PFSK-1 (cell line): ENCODE data around the gene FAM234A.

ENCODE experiments used
- FOXP2 ChIP-seq: optimal IDR thresholded peaks from 2 replicates; pipeline ENCODE3; 2011; ENCODE audit warnings: borderline replicate concordance, control low read depth, inconsistent platforms; ENCODE audit not compliant: insufficient read depth; ENCODE audit errors: extremely low read length, extremely low read depth
- POLR2AphosphoS5 ChIP-seq: IDR thresholded peaks from 2 replicates; pipeline ENCODE4 v1.6.1; 2012; ENCODE audit warnings: low read depth, mild to moderate bottlenecking, control low read depth, low read length, moderate library complexity
- SIN3A ChIP-seq: IDR thresholded peaks from 2 replicates; pipeline ENCODE4 v1.6.1; 2012; ENCODE audit warnings: mild to moderate bottlenecking, low read length, moderate library complexity, borderline replicate concordance; ENCODE audit not compliant: insufficient read depth
- TAF1 ChIP-seq: IDR thresholded peaks from 2 replicates; pipeline ENCODE4 v1.6.1; 2012; ENCODE audit warnings: low read length, control low read depth, borderline replicate concordance; ENCODE audit not compliant: insufficient read depth
- TF ChIP-seq, protein P1 (sequence below), 2 experiments: IDR thresholded peaks; 2 replicates each; pipeline versions ENCODE4 v1.6.1 to v1.8.0; 2011 to 2012; ENCODE audit warnings: low read depth in 2 of 2, low read length in 2 of 2, control low read depth in 1 of 2, inconsistent platforms in 1 of 2, mild to moderate bottlenecking in 1 of 2, moderate library complexity in 1 of 2; ENCODE audit not compliant: insufficient read depth in 1 of 2

FAM234A gene

DNA sequence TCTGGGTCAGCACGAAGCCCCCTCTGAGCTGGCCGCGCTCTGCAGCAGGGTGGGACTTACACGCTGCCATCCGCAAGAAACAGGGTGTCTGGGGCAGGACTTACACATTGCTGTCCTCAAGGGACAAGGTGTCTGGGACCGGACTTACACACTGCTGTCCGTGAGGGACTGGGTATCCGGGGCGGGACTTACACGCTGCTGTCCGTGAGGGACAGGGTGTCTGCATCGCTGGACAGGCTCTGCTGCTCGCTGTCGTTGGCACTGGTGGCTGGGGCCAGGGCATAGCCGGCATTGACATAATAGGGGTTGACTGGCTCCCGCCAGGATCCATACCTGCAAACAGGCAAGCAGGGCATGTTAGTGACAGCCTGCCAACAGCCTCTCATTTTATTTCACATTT lies 79.7 kb downstream of the FAM234A start:
- no peak for TF ChIP-seq SIN3A
- TF ChIP-seq POLR2AphosphoS5, result no peak

DNA sequence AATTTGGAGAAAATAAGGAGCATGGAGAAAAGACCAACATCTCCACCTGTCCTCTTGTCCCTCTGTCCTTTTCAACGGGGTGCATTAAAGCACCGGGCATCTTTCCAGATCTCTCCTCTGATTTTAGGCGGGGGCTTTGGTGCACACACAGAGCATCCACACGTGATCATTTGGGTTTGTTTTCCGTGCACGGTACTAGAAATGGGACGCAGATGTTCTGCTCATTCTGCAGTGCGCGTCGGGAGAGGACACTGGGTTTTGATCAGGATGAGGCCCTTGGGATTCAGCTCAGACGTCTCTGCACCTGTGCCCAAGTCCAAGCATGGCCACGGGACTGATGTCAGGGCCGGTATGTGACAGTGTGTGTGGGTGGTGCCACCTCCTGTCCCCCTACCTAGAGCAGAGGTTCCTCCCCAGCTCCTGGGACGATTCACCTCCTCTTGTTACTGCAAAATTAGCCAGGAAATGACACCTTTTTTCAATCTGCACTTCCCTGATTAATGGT lies 80.2 kb downstream of the FAM234A start:
- TF ChIP-seq, protein P1, sequence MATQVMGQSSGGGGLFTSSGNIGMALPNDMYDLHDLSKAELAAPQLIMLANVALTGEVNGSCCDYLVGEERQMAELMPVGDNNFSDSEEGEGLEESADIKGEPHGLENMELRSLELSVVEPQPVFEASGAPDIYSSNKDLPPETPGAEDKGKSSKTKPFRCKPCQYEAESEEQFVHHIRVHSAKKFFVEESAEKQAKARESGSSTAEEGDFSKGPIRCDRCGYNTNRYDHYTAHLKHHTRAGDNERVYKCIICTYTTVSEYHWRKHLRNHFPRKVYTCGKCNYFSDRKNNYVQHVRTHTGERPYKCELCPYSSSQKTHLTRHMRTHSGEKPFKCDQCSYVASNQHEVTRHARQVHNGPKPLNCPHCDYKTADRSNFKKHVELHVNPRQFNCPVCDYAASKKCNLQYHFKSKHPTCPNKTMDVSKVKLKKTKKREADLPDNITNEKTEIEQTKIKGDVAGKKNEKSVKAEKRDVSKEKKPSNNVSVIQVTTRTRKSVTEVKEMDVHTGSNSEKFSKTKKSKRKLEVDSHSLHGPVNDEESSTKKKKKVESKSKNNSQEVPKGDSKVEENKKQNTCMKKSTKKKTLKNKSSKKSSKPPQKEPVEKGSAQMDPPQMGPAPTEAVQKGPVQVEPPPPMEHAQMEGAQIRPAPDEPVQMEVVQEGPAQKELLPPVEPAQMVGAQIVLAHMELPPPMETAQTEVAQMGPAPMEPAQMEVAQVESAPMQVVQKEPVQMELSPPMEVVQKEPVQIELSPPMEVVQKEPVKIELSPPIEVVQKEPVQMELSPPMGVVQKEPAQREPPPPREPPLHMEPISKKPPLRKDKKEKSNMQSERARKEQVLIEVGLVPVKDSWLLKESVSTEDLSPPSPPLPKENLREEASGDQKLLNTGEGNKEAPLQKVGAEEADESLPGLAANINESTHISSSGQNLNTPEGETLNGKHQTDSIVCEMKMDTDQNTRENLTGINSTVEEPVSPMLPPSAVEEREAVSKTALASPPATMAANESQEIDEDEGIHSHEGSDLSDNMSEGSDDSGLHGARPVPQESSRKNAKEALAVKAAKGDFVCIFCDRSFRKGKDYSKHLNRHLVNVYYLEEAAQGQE (IDR thresholded peaks at IDR 0.05; ENCODE audit: insufficient read depth in 1 of 2, low read depth in 2 of 2, low read length in 2 of 2), result no peak
- no peak for TF ChIP-seq POLR2AphosphoS5
- TF ChIP-seq FOXP2, result no peak
- no peak for TF ChIP-seq SIN3A
- TF ChIP-seq TAF1, result no peak
